Hepatocyte (in vitro differentiated cells): Measurements from ENCODE around the gene BMP10.
A peak's percentile ranks its signal among the peaks of the same experiment; 100 is the strongest.

ENCODE experiments used
- CTCF ChIP-seq: fragments of 200-600 bp; sonication (generic); IDR thresholded peaks from 2 replicates; pipeline ENCODE4 v1.5.1; 2016; ENCODE audit warnings: antibody characterized with exemption, mild to moderate bottlenecking; ENCODE audit not compliant: poor library complexity
- EZH2 ChIP-seq: fragments of 200-600 bp; sonication (generic); IDR thresholded peaks from 2 replicates; pipeline ENCODE4 v1.6.1; 2016; ENCODE audit warnings: antibody characterized with exemption, mild to moderate bottlenecking, borderline replicate concordance

- TF ChIP-seq EZH2 (no peak), CTCF (peak; percentile 38)
Observed at GRCh38 chr2:68839260-68839833, 31.9 kb downstream of the BMP10 start.
